Epithelial cell of proximal tubule (primary cell): Measurements from ENCODE around the gene SYNGAP1. TPM values are rescaled to one million over a fixed set of nuclear protein-coding genes. Genes with fewer than 3 reads are reported as not detected.
A peak's percentile ranks its signal among the peaks of the same experiment; 100 is the strongest.

Source experiments
- DNase-seq: peaks from one replicate; pipeline ENCODE4 v3.0.0-alpha.2; 2011; ENCODE audit warnings: low read depth
- H3K4me3 ChIP-seq: 2 replicates; pipeline ENCODE4 v1.5.1; 2011; ENCODE audit warnings: low read depth, mild to moderate bottlenecking, low read length
- total RNA-seq: library from RNA; depleted of rRNA; stranded (reverse); fragments of >200 nt; gene quantifications from 2 replicates; pipeline ENCODE4 v1.2.3, GENCODE V29; 2015
- TF ChIP-seq, protein P1 (sequence below): conservative IDR thresholded peaks from 2 replicates; pipeline ENCODE4 v1.5.1; 2012; ENCODE audit warnings: low read depth, mild to moderate bottlenecking, low read length

SYNGAP1 gene
- total RNA-seq, 1 donor from 2014 or later = 2.3 TPM

DNA sequence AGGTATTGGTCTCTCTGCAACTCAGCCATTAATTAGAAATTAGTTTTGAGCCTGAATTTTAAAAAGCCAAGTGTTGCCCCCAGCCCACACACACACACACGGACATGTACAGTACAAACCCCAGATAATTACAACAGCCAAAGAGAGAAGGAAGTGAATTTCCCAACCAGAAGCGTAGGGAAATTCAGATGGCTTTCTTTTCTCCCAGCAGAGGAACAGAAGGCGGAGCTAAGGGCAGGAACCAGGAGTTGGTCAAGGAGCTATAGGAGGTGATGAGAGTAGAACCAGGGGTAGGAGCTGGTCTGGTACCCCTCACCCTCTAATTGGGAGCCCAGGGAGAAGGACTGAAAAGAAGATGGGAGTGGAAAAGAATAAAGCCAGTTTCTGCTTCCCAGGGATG, 30.6 kb downstream of the SYNGAP1 start:
- TF ChIP-seq, protein P1, sequence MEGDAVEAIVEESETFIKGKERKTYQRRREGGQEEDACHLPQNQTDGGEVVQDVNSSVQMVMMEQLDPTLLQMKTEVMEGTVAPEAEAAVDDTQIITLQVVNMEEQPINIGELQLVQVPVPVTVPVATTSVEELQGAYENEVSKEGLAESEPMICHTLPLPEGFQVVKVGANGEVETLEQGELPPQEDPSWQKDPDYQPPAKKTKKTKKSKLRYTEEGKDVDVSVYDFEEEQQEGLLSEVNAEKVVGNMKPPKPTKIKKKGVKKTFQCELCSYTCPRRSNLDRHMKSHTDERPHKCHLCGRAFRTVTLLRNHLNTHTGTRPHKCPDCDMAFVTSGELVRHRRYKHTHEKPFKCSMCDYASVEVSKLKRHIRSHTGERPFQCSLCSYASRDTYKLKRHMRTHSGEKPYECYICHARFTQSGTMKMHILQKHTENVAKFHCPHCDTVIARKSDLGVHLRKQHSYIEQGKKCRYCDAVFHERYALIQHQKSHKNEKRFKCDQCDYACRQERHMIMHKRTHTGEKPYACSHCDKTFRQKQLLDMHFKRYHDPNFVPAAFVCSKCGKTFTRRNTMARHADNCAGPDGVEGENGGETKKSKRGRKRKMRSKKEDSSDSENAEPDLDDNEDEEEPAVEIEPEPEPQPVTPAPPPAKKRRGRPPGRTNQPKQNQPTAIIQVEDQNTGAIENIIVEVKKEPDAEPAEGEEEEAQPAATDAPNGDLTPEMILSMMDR = no peak
- DNase-seq = no peak
- H3K4me3 ChIP-seq = no peak overlapping the region

DNA sequence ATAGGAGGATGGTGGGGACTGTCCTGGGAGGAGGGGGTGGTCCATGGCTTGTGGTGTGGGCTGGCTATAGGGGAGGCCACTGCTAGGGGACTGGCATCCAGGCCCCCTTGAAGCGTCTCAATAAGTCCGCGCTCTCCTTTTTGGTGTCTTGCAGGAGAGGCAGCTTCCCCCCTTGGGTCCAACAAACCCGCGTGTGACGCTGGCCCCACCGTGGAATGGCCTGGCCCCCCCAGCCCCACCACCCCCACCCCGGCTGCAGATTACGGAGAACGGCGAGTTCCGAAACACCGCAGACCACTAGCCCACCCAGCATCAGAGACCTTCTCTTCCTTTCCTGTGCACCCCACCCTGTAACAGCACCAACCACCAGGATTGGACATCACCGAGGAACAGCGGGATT, 31.7 kb downstream of the SYNGAP1 start:
- H3K4me3 ChIP-seq = no peak overlapping the region
- DNase-seq = no peak
- TF ChIP-seq, protein P1 = no peak

DNA sequence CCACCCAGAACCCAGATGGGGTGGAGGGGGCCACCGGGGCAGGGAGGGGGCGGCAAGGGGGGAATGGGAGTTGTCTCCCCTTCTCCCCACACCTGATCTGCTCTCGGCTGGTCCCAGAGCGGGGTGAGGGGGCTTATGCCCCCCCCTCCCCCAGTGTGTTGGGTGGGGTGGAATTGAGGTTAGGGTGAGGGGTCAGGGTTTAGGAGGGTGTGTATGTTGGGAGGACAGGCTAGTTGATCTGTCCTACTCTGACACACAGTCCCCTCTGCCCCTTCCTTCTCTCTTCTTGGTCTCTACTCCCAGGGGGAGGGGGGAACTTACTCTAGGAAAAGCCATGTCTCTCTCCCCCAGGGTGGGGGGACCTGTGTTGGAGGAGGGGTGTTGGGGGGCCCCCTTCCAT, 32.6 kb downstream of the SYNGAP1 start:
- no peak overlapping the region for H3K4me3 ChIP-seq
- no peak for DNase-seq
- TF ChIP-seq, protein P1 = no peak

DNA sequence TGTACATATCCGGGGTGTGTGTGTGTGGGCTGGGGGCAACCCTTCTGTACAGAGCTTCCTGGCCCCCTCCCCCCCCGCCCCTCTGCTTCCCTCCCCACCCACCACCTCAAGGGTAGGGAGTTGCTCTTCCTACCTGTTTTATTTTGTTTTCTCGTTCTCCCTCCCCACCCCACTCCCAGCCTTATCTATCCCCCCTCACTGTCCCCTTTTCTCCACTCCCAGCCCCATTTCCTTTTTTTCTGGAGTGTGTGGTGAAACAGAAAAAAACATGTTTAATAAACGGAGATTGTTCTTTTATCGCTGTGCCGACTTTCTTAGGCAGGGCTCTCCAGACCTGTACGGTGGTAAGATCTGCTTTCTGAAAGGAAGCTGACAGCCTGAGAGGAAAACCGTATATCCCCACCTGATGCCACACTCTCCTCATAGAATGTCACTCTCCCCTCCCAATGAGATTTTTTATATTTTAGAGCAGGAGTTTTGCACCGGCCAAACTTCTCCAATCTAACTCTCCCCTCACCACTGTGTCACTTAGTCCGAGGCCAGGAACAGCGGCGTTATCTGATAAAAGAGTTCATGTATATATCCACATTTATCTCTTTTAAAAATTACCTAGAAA, 33.6 kb downstream of the SYNGAP1 start:
- TF ChIP-seq, protein P1 = no peak
- no peak for DNase-seq
- H3K4me3 ChIP-seq = peak overlapping the region; percentile 86

DNA sequence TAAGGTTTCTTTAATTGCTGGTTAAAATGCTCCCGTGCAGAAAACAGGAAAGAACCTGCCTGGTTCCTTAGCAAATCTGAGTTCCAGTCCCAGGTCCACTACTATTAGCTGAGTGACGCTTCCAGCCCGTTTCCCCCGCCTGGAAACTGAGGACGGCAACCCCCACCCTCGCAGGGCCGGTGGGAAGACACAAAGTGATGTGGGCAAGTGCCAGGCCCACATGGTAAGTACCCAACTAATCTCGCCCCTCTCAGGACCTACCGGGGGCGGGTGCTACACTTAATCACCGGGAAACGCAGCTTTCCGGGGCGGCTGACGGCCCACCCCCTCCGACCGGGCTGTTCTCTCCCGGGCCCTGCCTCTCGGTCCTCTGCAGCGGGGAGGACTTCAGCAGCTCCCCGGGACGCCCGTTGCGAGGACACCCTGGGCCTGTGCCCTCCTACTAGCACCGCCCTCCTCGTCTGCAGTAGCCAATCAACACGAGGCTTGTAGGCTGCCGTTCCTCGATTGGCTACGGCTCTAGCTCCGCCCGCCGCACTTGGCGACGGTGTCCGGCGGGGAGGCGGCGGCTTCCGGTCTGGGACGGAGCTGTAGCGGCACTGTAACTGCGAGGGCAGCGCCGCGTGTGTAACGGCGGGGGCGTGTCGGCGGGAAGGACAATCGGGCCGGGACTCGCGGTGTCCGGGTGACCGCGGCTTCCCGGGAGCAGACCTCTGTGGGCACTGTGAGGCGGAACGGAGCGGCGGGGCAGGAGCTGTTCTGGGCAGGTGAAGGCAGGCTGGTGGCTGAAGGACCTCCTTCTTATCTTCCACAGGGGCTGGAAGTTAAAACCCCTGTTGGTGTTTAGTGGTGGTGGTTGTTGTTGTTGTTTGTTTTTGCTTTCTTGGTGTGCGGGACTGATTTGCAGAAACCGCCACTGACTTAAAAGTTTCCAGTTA, 34.4 kb downstream of the SYNGAP1 start, which contains the start of gene ZBTB9:
TSS of gene ZBTB9 (plus strand) at position 568 of the 938 bp plus-strand sequence. CDS start 525 bp downstream, outside the sequence.
- TF ChIP-seq, protein P1 = no peak
- DNase-seq = peak; percentile 59
- H3K4me3 ChIP-seq = peak within 1 kb of the TSS; percentile 86

DNA sequence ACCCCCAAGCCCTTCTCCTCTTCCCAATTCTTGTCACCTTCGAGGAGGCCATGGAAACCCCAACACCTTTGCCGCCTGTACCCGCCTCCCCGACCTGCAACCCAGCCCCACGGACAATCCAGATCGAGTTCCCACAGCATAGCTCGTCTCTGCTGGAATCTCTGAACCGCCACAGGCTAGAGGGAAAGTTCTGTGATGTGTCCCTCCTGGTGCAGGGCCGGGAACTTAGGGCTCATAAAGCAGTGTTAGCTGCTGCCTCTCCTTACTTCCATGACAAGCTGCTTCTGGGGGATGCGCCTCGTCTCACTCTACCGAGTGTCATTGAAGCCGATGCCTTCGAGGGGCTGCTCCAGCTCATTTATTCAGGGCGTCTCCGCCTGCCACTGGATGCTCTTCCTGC, 35.2 kb downstream of the SYNGAP1 start:
- peak overlapping the region; percentile 86 for H3K4me3 ChIP-seq
- TF ChIP-seq, protein P1 = no peak
- no peak for DNase-seq
